HL-60 (cell line): ENCODE measurements around the gene SIVA1.

ENCODE experiments used
- CTCF ChIP-seq: IDR thresholded peaks from one replicate; pipeline ENCODE4 v1.5.1; 2011; ENCODE audit warnings: low read length, control low read depth, inconsistent platforms; ENCODE audit not compliant: insufficient read depth
- POLR2AphosphoS5 ChIP-seq: IDR thresholded peaks from 2 replicates; pipeline ENCODE4 v1.6.1; 2012; ENCODE audit warnings: low read depth
- REST ChIP-seq: IDR thresholded peaks from 2 replicates; pipeline ENCODE4 v1.6.1; 2012; ENCODE audit warnings: low read depth; ENCODE audit not compliant: insufficient replicate concordance
- SPI1 ChIP-seq: IDR thresholded peaks from 2 replicates; pipeline ENCODE4 v1.6.1; 2012; ENCODE audit warnings: low read depth, mild to moderate bottlenecking, borderline replicate concordance

- TF ChIP-seq CTCF (peak; percentile 85), POLR2AphosphoS5 (peak; percentile 31; the same call in 1 of the 2 replicates), SPI1 (no peak), REST (no peak)
Measured at GRCh38 chr14:104768437-104769323, 15.7 kb downstream of the SIVA1 start.
